NCI-H748 treated with DMSO at 0.1 percent for 48 hours (cell line): ENCODE results near the gene PHC2.
"Not testable (repeated sequence)": the region's sequence is repeated elsewhere in the genome, so short reads cannot be mapped to it uniquely, and the experiment has no call there.

ENCODE experiments used
- DNase-seq: peaks from one replicate; lab custom pipeline; 2025; lab: John Stamatoyannopoulos, UW

The PHC2 gene

GRCh38 chr1:33292726-33293340 is 138.1 kb downstream of the PHC2 start:
- no peak for DNase-seq

GRCh38 chr1:33290615-33291014 is 140.3 kb downstream of the PHC2 start:
- not testable (repeated sequence) for DNase-seq

GRCh38 chr1:33289858-33290154 is 141.1 kb downstream of the PHC2 start:
- no peak for DNase-seq

GRCh38 chr1:33288976-33289857 is 141.7 kb downstream of the PHC2 start:
- DNase-seq: no peak

- DNase-seq: no peak
These were observed 143.6 kb downstream of the PHC2 start for GRCh38 chr1:33287317-33287716.

GRCh38 chr1:33286451-33287185 is 144.3 kb downstream of the PHC2 start:
- no peak for DNase-seq

- no peak for DNase-seq
These were observed 146.8 kb downstream of the PHC2 start for GRCh38 chr1:33284049-33284448.

- no peak for DNase-seq
These were observed 148.1 kb downstream of the PHC2 start for GRCh38 chr1:33282791-33283190.

- no peak for DNase-seq
These were observed 149.2 kb downstream of the PHC2 start for GRCh38 chr1:33281554-33282303.

- DNase-seq: no peak
These were observed 150.7 kb downstream of the PHC2 start for GRCh38 chr1:33280091-33280661.

- DNase-seq: no peak
These were observed 153.3 kb downstream of the PHC2 start for GRCh38 chr1:33277488-33278084.

GRCh38 chr1:33276573-33277298 is 154.2 kb downstream of the PHC2 start:
- no peak for DNase-seq

GRCh38 chr1:33275706-33276572 is 155.0 kb downstream of the PHC2 start:
- no peak for DNase-seq

- DNase-seq: no peak
These were observed 155.7 kb downstream of the PHC2 start for GRCh38 chr1:33275195-33275594.

GRCh38 chr1:33274446-33274845 is 156.4 kb downstream of the PHC2 start:
- no peak for DNase-seq

GRCh38 chr1:33273961-33274371 is 156.9 kb downstream of the PHC2 start:
- DNase-seq: no peak
